GM18526 (cell line): ENCODE data around the gene PCDH9.

ENCODE experiments used
- POLR2A ChIP-seq: IDR thresholded peaks from 3 replicates; pipeline ENCODE4 v1.6.1; 2011; ENCODE audit not compliant: insufficient read length; ENCODE audit errors: extremely low read depth

Gene PCDH9

DNA sequence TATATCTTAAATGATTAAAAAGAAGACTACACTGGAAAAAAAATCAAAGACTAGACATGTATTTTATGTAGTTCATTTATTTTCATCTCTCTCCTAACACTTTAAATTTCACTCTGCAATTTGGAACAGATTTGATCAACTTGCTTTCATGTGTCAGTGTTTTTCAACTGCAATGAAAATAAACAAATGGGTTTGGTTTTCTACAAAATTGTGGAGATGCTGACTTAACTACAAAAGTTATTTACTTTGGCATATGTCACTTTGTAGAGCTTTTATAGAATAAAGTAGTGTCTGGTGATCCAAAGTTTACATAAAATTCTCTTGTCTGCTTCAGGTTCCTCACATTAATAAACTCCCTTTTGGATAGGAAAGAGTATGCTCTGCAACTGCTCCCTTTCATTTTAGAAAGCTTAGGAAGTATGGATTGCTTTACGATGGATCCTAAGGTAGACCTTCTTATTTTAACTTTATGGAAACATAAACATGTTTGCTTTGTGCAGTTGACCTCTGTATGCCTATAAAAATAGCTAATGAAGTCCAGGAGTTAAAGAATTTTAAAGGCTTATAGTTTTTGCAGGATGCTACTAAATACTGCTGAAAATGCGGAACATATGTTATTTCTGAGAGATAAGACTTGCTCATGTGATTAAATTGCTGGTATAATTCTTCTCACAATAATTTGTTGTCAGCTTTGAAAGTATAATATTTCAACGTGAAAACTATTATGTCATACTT is 815.9 kb downstream of the PCDH9 start:
- no peak for TF ChIP-seq POLR2A

GRCh38 chr13:66410314-66410713 is 819.8 kb downstream of the PCDH9 start:
- TF ChIP-seq POLR2A, result no peak

DNA sequence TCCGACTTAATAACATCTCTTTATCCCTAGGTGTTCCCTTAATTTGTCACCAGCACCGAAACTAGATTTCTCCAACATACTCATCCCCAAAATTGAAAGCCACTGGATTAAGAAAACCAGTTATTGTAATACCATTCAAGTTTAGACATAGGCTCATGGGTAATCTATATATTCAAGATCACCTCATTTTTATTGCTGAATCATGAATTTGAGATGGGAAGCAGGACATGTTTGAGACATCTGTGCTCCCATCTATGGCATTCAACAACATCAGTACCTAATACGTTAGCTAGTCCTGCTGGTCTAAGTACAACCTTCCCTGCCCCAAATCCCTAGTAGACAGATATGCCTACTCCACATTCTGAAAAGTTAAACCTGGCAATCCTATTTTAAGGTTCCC is 820.6 kb downstream of the PCDH9 start:
- TF ChIP-seq POLR2A, result no peak

DNA sequence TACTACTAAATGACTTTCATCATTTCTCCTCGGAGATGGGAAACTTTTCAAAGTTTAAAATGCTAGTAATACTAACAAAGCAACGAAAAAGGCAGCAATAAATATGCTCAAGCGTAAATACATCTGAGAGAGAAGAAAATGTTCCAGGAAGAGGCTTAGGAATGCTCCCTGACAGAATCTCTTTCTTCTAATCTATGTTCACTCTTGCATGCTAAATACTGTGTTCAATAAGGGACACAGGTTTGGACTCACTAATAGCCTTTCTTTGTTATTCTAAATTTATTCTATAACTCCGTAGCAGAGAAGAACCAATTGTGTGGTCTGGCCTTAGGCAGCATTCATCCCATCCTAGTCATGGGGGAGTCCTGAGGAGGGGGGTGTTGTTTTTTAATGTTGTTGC is 823.0 kb downstream of the PCDH9 start:
- TF ChIP-seq POLR2A, result no peak

DNA sequence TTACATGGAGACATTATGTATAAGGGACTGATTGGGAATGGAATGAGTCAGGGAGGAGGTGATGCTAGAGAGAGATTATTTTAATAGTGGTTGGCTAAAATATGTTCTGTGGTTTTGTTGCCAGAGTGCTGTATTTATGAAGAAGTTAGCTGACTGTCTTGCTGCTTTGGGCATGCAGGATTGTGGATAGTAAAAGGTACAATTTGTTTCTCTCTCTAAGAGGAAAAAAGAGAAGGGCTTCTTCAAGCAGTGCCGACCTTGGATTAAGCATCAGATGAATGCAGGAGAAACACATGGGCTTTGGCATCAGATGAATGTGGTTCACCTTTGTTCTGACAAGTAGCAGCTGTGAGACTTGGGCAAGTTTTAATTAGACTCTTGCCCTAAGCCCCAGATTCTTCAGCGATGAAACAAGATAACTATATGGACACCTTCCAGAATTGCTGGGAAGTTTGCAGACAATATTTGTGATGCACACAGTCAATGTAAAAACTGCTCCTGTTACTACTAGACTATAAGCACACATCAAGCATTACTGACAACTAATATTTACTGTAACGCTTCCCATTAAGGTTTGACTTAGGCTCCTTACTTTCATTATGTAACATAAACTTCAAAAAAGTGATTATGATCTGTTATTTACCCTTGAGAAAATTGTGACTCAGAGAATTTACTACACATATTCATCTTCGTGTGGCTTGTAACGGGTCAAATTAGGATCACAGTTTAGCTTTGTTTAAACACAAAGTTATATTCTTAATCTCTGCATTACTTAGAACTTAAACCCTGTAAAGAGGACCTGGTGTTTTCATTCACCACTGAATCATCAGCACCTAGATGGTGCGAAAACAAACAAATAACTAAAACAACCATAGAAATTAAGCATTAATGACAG is 824.0 kb downstream of the PCDH9 start:
- TF ChIP-seq POLR2A, result no peak

GRCh38 chr13:66402546-66402945 is 827.6 kb downstream of the PCDH9 start:
- TF ChIP-seq POLR2A, result no peak

DNA sequence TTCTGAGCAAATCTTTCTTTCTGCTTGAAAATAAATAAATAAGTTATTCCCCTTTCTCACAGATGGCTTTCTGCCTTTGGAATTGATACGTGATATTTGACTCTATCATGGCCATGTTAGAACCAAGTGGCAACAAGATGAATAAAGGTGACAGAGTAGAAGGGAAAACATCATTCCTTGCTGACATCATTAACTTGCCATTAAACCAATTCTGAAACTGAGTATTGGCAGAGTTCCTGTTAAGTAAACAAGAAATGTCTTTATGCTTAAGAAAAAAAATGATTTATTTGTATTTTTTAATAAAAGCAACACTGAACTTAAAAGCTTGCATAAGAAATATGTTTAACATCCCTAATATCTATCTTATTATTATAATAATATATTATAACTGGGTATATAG is 828.1 kb downstream of the PCDH9 start:
- TF ChIP-seq POLR2A, result no peak

DNA sequence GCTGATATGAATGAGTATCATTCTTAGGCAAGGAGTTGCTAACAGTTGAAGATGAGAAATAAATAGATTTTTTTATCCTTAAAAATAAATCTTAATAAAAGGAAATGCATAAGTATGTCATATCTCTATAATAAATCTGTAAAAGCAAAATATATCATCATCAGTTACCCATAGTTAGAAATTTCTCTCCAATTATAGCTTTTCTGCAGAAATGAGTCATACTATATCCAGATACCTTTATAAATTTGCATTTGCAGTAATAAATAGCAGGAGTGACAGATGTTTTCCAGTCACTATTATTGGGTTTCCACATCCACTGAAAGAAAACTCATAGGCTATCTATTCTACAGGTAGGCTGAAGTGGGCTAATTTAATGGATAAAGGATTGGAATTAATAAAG is 829.8 kb downstream of the PCDH9 start:
- TF ChIP-seq POLR2A, result no peak

GRCh38 chr13:66399873-66400272 is 830.3 kb downstream of the PCDH9 start:
- TF ChIP-seq POLR2A, result no peak

DNA sequence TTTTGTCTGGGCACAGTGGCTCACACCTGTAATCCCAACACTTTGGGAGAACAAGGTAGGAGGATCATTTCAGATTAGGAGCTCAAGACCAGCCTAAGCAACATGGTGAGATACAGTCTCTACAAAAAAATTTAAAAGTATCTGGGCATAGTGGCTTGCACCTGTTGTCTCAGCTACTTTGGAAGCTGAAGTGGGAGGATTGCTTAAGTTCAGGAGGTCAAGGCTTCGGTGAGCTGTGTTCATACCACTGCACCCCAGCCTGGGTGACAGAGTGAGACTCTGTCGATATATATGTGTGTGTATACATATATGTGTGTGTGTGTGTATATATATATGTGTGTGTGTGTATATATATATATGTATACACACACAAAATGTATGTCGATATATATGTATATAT is 833.0 kb downstream of the PCDH9 start:
- TF ChIP-seq POLR2A, result no peak

- TF ChIP-seq POLR2A, result no peak
These were observed 838.8 kb downstream of the PCDH9 start for GRCh38 chr13:66391322-66391721.

- no peak for TF ChIP-seq POLR2A
These were observed 851.2 kb downstream of the PCDH9 start for GRCh38 chr13:66378894-66379293.

GRCh38 chr13:66377569-66377968 is 852.6 kb downstream of the PCDH9 start:
- no peak for TF ChIP-seq POLR2A

DNA sequence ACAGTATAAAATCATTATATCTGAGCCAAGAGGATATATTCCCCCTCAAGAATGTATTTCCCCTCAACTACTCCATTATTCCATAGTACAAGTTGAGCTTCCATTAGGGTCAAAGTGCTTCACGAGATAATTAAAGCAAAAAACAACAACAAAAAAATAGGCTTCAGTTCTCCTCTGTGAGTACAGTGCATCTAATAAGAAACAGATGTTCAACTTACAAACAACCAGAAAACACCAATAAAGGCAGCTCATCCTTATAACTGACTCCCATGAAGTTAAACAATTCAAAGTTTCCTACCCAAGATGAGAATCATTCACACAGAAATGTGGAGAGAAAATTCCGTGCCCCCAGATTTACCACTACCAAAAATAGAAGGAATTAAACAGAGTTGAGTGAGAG is 854.4 kb downstream of the PCDH9 start:
- TF ChIP-seq POLR2A, result no peak

DNA sequence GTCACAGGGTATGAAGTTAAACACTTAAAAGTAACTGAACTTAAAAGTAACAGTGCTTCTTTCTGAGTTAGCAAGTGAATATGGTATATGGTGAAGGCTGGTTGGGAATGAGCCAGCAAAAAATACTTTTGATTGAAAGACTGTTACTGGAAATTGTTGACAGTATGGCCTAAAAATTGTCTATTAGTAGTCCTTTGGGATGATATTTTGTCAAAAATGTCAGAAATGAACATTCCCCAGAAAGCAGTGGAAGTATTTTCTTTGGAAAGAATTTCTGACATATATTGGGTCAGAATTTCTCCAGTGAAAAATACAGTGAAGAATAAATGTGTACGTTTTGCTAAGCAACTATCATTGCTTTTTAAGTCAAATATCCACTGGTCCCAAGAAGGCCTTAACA is 860.5 kb downstream of the PCDH9 start:
- TF ChIP-seq POLR2A, result no peak

DNA sequence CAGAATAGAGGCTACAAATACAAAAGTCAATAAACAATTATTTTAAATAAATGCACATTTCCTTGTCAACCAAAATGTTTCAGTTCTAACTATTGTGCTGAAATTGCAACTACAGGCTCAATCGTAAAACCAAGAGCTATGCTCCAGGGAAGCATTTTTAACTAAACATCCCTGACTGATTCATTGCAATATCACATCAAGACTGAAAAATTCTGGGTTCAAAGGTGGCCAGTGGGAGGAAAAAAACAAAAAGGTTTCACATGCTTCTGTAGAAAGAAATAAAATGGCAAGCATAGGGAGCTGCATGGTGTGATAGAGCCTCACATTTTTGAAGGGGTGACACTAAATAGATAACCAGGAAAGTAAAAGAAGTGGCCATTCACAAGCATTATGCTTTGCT is 862.8 kb downstream of the PCDH9 start:
- TF ChIP-seq POLR2A, result no peak
